Right forelimb (tissue), 1 donor: ENCODE data around the gene LCA5L.
"Not testable (repeated sequence)": the region's sequence is repeated elsewhere in the genome, so short reads cannot be mapped to it uniquely, and the experiment has no call there.

Experiments
- DNase-seq: peaks from one replicate; pipeline ENCODE4 v3.0.0-alpha.2; 2018

LCA5L gene

GRCh38 chr21:39386899-39387298, 58.7 kb downstream of the LCA5L start:
- DNase-seq = no peak

- peak; percentile 45 for DNase-seq
Observed at GRCh38 chr21:39386194-39386593, 59.4 kb downstream of the LCA5L start.

- peak; percentile 81 for DNase-seq
Observed at GRCh38 chr21:39385299-39386145, 60.1 kb downstream of the LCA5L start.

DNA sequence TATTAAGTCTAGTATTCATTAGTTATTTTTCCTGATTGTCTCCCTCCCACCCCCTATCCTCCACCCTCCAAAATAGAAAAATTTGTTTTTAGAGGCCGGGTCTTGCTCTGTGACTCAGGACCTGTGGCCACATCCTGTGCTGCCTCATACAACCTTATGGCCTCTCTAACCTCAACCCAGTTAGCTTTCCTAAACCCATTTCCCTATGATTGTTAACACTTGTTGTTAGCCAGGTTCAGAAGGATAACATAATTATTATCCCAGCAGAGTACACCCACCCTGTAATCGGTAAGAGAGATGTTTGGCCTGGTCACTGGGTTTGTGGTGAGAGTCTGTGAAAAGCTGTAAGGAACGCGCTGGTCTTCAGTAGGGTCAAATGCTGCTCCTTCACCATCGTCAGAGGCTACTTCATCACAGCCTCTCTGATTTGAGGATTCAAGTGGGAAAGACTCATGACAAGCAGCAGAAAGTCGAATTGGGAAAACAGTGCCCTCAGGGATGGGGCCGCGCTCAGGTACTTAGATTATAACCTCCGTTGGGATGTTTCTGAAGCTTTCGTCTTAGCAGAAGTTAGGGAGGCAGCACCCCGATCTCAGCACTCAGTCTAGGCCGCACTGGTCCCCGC, 60.8 kb downstream of the LCA5L start:
- peak; percentile 45 for DNase-seq

GRCh38 chr21:39382096-39382495, 63.5 kb downstream of the LCA5L start:
- DNase-seq = not testable (repeated sequence)

GRCh38 chr21:39381009-39381408, 64.6 kb downstream of the LCA5L start:
- no peak for DNase-seq

- DNase-seq = peak; percentile 94
Observed at GRCh38 chr21:39379986-39380891, 65.3 kb downstream of the LCA5L start.

DNA sequence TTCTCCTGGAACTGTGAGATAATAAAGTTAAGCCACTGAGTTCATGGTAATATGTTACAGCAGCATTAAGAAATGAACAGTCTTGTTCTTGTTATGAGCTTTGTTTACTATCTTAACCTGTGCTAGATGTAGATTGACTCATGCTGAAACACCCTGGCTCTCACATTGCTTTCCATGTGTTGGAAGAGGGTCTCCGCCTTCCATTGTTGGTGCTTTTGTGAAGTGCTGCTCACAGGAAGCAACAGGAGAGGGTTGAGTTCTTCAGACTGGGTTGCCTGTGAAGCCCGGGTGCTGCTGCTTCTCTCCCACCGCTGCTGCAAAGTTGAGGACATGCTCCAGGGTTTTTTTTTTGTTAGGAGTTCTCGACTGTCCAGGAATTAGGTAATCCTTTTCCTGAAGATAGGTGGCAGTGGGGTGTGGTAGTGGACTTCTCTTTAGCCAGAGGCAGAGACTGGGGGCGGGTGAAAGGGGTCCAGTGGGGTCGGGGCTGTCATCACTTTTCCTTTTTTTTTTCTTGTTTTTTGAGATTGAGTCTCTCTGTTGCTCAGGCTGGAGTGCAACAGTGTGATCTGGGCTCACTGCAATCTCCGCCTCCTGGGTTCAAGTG, 68.0 kb downstream of the LCA5L start:
- no peak for DNase-seq

DNA sequence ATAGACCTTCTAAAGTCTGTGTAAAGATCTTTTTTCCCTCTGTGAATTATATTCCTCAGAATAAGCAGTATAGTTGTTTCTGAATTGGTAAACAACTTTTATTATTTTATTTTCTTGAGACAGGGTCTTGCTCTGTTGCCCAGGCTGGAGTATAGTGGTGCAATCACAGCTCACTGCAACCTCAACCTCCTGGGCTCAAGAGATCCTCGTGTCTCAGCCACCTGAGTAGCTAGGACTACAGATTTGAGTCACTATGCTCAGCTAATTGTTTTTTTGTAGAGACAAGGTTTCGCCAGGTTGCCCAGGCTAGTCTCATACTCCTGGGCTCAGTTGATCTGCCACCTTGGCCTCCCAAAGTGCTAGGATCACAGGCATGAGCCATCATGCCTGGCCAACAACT, 70.1 kb downstream of the LCA5L start:
- no peak for DNase-seq

GRCh38 chr21:39374046-39374445, 71.5 kb downstream of the LCA5L start:
- DNase-seq = no peak

GRCh38 chr21:39373634-39374033, 71.9 kb downstream of the LCA5L start:
- DNase-seq = no peak

GRCh38 chr21:39369896-39370288, 75.7 kb downstream of the LCA5L start:
- DNase-seq = not testable (repeated sequence)

DNA sequence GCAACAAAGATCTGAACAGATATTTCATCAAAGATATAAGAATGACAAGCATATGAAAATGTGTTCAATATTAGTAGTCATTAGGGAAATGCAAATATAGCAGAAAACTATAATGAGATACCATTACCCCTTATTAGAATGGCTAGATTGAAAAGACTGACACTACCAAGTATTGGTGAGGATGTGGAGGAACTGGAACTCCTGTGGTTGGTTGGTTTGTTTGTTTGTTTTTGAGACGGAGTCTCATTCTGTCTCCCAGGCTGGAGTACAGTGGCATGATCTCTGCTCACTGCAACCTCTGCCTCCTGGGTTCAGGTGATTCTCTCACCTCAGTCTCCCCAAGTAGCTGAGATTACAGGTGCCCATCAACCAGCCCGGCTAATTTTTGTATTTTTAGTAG, 77.8 kb downstream of the LCA5L start:
- DNase-seq = no peak

GRCh38 chr21:39366563-39366962, 79.0 kb downstream of the LCA5L start:
- DNase-seq = no peak

DNA sequence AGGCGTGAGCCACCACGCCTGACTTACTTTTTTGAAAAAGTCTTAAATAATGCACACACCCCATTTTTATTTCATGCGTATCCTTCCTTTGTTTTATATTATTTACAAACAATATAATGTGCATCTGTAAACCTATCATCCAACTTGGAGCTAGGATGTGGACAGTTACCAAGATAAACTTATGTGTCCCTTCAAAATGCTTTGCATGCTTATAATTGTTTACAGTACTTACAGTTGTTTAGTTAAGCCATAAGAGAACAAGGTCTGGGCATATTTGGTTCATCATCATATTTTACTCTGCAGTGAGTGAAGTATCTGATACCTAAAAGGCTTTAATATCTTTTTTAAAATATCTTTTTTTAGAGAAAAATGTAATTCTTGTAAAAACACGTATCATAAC, 80.6 kb downstream of the LCA5L start:
- no peak for DNase-seq

GRCh38 chr21:39363607-39364555, 81.7 kb downstream of the LCA5L start:
- no peak for DNase-seq

- no peak for DNase-seq
Observed at GRCh38 chr21:39362733-39363132, 82.8 kb downstream of the LCA5L start.

DNA sequence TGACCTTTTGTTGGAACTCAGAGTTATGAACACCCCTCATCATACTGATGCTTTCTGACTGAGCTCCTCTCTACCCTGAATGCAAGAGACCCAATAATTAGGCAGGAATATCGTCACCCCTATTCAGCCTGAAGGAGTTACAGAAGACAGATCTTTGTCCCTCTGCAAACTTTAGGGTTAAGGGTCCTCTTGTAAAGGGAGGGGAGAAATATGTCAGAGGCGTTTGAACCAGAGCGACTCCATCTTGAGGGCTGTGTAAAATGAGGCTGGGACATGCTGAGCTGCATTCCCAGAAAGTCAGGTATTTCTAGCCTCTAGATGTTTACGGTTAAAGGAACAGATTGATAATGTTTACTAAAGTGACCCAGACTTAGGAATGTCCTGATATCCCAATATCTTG, 86.2 kb downstream of the LCA5L start:
- DNase-seq = no peak
